H1 (cell line): Measurements from ENCODE around the gene JDP2. TPM values are rescaled to one million over a fixed set of nuclear protein-coding genes. Genes with fewer than 3 reads are reported as not detected.

Experiments used
- CTCF ChIA-PET: fragments of 300-600 bp; sonication (Branson Sonifier 250); formaldehyde crosslinking; loops from one replicate; lab custom pipeline; 2021; ENCODE audit not compliant: partially characterized antibody; lab: Charles Lee
- POLR2A ChIA-PET: fragments of 300-600 bp; sonication (Branson Sonifier 250); formaldehyde crosslinking; loops from one replicate; lab custom pipeline; 2021; ENCODE audit warnings: inconsistent platforms; ENCODE audit not compliant: partially characterized antibody; lab: Charles Lee
- DNase-seq, 2 experiments: peaks; one replicate each; pipeline versions ENCODE4 v3.0.0 to v3.0.0-alpha.2; 2010 to 2022; ENCODE audit warnings: low spot score in 2 of 2, low read depth in 1 of 2, mixed read lengths in 1 of 2
- FAIRE-seq: peaks from 2 replicates; lab custom pipeline; 2011; peaks lifted over from hg19 to GRCh38; lab: Jason Lieb, UNC
- H2AFZ ChIP-seq: 2 replicates; pipeline ENCODE4 v1.8.1; 2012; ENCODE audit warnings: low read length, inconsistent platforms
- H2AK5ac ChIP-seq: 2 replicates; pipeline ENCODE4 v1.6.1; 2013; ENCODE audit warnings: low read depth, low read length
- H2BK120ac ChIP-seq: replicated peaks from 2 replicates; pipeline ENCODE3; 2013; ENCODE audit warnings: low read depth, low read length, inconsistent platforms
- H2BK12ac ChIP-seq: 2 replicates; pipeline ENCODE4 v1.6.1; 2013; ENCODE audit warnings: low read depth, low read length
- H2BK15ac ChIP-seq: 2 replicates; pipeline ENCODE4 v1.6.1; 2013; ENCODE audit warnings: low read length
- H2BK20ac ChIP-seq: 2 replicates; pipeline ENCODE4 v1.6.1; 2013; ENCODE audit warnings: low read length
- H2BK5ac ChIP-seq: 2 replicates; pipeline ENCODE4 v1.6.1; 2013; ENCODE audit warnings: low read depth, low read length
- H3K14ac ChIP-seq: 2 replicates; pipeline ENCODE4 v1.6.1; 2013; ENCODE audit warnings: inconsistent platforms; ENCODE audit not compliant: insufficient read length
- H3K18ac ChIP-seq: 2 replicates; pipeline ENCODE4 v1.6.1; 2013; ENCODE audit warnings: low read length; ENCODE audit errors: extremely low read depth
- H3K23ac ChIP-seq: 2 replicates; pipeline ENCODE4 v1.6.1; 2013; ENCODE audit warnings: inconsistent platforms; ENCODE audit not compliant: insufficient read length
- H3K23me2 ChIP-seq: 2 replicates; pipeline ENCODE4 v1.6.1; 2013; ENCODE audit warnings: low read depth, low read length
- H3K27ac ChIP-seq: 2 replicates; pipeline ENCODE4 v1.6.1; 2011; ENCODE audit warnings: low read depth, low read length, inconsistent platforms
- H3K27me3 ChIP-seq, 4 experiments: replicated peaks in 1 of 4; 1 replicate in 1 of 4; 2 replicates in 3 of 4; pipeline versions ENCODE4 v1.6.1 to v1.8.1; 2011 to 2013; ENCODE audit warnings: low read length in 3 of 4, mild to moderate bottlenecking in 3 of 4, inconsistent platforms in 2 of 4, mixed read lengths in 2 of 4, moderate library complexity in 1 of 4; ENCODE audit not compliant: control insufficient read depth in 3 of 4, insufficient read depth in 3 of 4; ENCODE audit errors: extremely low read depth in 1 of 4
- H3K36me3 ChIP-seq, 4 experiments: 2 replicates each; pipeline versions ENCODE4 v1.6.1 to v1.8.1; 2011 to 2013; ENCODE audit warnings: mild to moderate bottlenecking in 4 of 4, low read length in 3 of 4, moderate library complexity in 2 of 4, control low read depth in 1 of 4, inconsistent platforms in 1 of 4; ENCODE audit not compliant: insufficient read depth in 4 of 4, control insufficient read depth in 2 of 4
- H3K4ac ChIP-seq: replicated peaks from 2 replicates; pipeline ENCODE3; 2013; ENCODE audit warnings: low read length, low read depth, mixed read lengths, inconsistent platforms; ENCODE audit not compliant: insufficient read length
- H3K4me1 ChIP-seq, 4 experiments: replicated peaks in 1 of 4; 1 replicate in 1 of 4; 2 replicates in 3 of 4; pipeline versions ENCODE4 v1.6.1 to v1.8.1; 2011 to 2013; ENCODE audit warnings: low read length in 3 of 4, inconsistent platforms in 2 of 4, mixed read lengths in 1 of 4; ENCODE audit not compliant: insufficient read depth in 4 of 4, control insufficient read depth in 3 of 4
- H3K4me2 ChIP-seq, 2 experiments: 2 replicates each; pipeline versions ENCODE4 v1.6.1 to v1.8.1; 2011 to 2013; ENCODE audit warnings: low read depth in 2 of 2, low read length in 2 of 2, control low read depth in 1 of 2, inconsistent platforms in 1 of 2, mild to moderate bottlenecking in 1 of 2; ENCODE audit not compliant: insufficient read depth in 1 of 2
- H3K4me3 ChIP-seq, 4 experiments: fragments of 200-600, 300-600 bp in 1 of 4; sonication (generic), shearing (Covaris generic), sonication (Bioruptor Twin) in 1 of 4; 2 replicates each; pipeline versions ENCODE4 v1.5.1 to v1.8.1; 2011 to 2016; ENCODE audit warnings: low read length in 4 of 4, low read depth in 3 of 4, control low read depth in 2 of 4, inconsistent platforms in 2 of 4, mild to moderate bottlenecking in 2 of 4, mixed read lengths in 1 of 4, moderate library complexity in 1 of 4; ENCODE audit not compliant: insufficient read depth in 2 of 4; ENCODE audit errors: extremely low read depth in 1 of 4
- H3K56ac ChIP-seq: replicated peaks from 2 replicates; pipeline ENCODE3; 2013; ENCODE audit warnings: low read depth, mild to moderate bottlenecking, mixed read lengths, low read length, inconsistent platforms; ENCODE audit not compliant: insufficient read length
- H3K79me1 ChIP-seq: 2 replicates; pipeline ENCODE4 v1.6.1; 2013; ENCODE audit warnings: low read depth, low read length, control low read depth
- H3K79me2 ChIP-seq, 2 experiments: 2 replicates each; pipeline versions ENCODE4 v1.6.1 to v1.8.1; 2012 to 2013; ENCODE audit warnings: low read length in 2 of 2, mild to moderate bottlenecking in 2 of 2, inconsistent platforms in 1 of 2; ENCODE audit not compliant: insufficient read depth in 2 of 2, control insufficient read depth in 1 of 2
- H3K9ac ChIP-seq, 4 experiments: replicated peaks in 1 of 4; 1 replicate in 1 of 4; 2 replicates in 3 of 4; pipeline versions ENCODE4 v1.6.1 to v1.8.1; 2011 to 2013; ENCODE audit warnings: low read depth in 3 of 4, low read length in 3 of 4, control low read depth in 2 of 4, mild to moderate bottlenecking in 2 of 4, moderate library complexity in 2 of 4, inconsistent platforms in 1 of 4; ENCODE audit errors: extremely low read depth in 1 of 4
- H3K9me3 ChIP-seq, 2 experiments: 2 replicates each; pipeline versions ENCODE4 v1.6.1 to v1.8.1; 2012 to 2013; ENCODE audit warnings: mild to moderate bottlenecking in 2 of 2, moderate library complexity in 2 of 2, control low read depth in 1 of 2, inconsistent platforms in 1 of 2, low read depth in 1 of 2, low read length in 1 of 2, mixed read lengths in 1 of 2; ENCODE audit not compliant: insufficient read depth in 2 of 2
- H4K20me1 ChIP-seq, 2 experiments: replicated peaks in 1 of 2; 2 replicates each; pipeline versions ENCODE3 to v1.8.1; 2011 to 2013; ENCODE audit warnings: inconsistent platforms in 2 of 2, low read length in 2 of 2, mild to moderate bottlenecking in 1 of 2; ENCODE audit not compliant: insufficient read depth in 2 of 2, control insufficient read depth in 1 of 2
- H4K5ac ChIP-seq: 2 replicates; pipeline ENCODE4 v1.6.1; 2013; ENCODE audit warnings: low read length, low read depth, mixed read lengths, inconsistent platforms; ENCODE audit not compliant: insufficient read length
- H4K8ac ChIP-seq: 2 replicates; pipeline ENCODE4 v1.8.0; 2013; ENCODE audit warnings: mild to moderate bottlenecking, moderate library complexity, low read length, inconsistent platforms; ENCODE audit not compliant: insufficient read depth; ENCODE audit errors: extremely low read depth
- H4K91ac ChIP-seq: replicated peaks from 2 replicates; pipeline ENCODE3; 2013; ENCODE audit warnings: low read length, mixed read lengths, inconsistent platforms; ENCODE audit not compliant: insufficient read length
- SAP30 ChIP-seq: fragments of 300-600 bp; sonication (generic); IDR thresholded peaks from 2 replicates; pipeline ENCODE4 v1.7.1; 2012; ENCODE audit warnings: low read length, moderate library complexity, mild to moderate bottlenecking, inconsistent platforms; ENCODE audit not compliant: insufficient read depth, insufficient replicate concordance
- WGBS, 2 experiments: shearing (Covaris generic) in 1 of 2; methylation state at CpG; one replicate each; pipeline versions ENCODE4 v1.1.6 to v1.1.7; 2013 to 2015; ENCODE audit warnings: low lambda C conversion rate in 2 of 2, mixed read lengths in 2 of 2, inconsistent platforms in 1 of 2, low coverage in 1 of 2, missing lambda C conversion rate in 1 of 2; ENCODE audit not compliant: insufficient replicate concordance in 2 of 2, insufficient coverage in 1 of 2, insufficient read length in 1 of 2; ENCODE audit errors: extremely low coverage in 1 of 2, missing lambda C conversion rate in 1 of 2; 5-methylcytosine and 5-hydroxymethylcytosine counted together
- polyA plus RNA-seq, 7 experiments: library from polyadenylated mRNA; depleted of rRNA in 3 of 7; stranded (reverse) in 5 of 7; unstranded in 2 of 7; fragments of >200 nt in 5 of 7; fragments of 200-250 nt in 2 of 7; gene quantifications; 1 replicate in 5 of 7; 2 replicates in 1 of 7; 4 replicates in 1 of 7; pipeline versions ENCODE4 v1.2.1 to v1.2.3, GENCODE V29; 2011 to 2013; ENCODE audit warnings: missing spikeins in 2 of 7, mixed read lengths in 2 of 7
- total RNA-seq: library from RNA; stranded (reverse); fragmentation: NEBNext Ultra II Directional; extraction: Animal tissue kit (Norgen Biotek cat#: 25700); gene quantifications from 2 replicates; pipeline ENCODE4 v1.2.1, GENCODE V29; 2021
- TF ChIP-seq, protein P1 (sequence below): IDR thresholded peaks from 2 replicates; pipeline ENCODE4 v1.6.1; 2011; ENCODE audit warnings: low read length, improper control_type of control experiment

JDP2 gene
- total and polyA plus RNA-seq, 2 of the 8 experiments (the other 6 are each of a cell fraction or from before 2014, with no cell fraction given), result 8.9 to 27.2 TPM

DNA sequence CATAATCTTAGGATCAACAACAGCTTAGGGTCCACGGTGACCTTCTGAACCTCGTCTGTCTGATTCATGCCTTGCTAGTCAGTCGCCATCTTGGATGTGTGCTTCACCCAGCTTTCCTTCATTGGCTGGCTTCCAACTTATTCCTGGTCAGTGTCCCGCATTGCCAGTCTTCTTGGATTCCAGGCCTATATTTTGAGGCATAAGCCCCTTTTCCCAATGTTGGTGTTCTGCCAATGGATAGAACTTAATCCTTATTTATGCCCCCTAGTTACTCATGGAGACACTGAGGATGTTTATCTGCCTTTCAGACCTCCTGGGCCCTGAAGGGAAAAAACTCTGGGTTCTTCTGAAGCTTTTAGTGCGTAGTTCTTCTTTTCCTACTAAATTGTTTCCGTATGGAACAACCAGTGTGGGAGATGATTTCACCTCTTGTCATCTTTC, 5.8 kb downstream of the JDP2 start:
- Histone ChIP-seq H3K4me1 (peaks cover 3 to 23% (median 14%) of the 10 kb centered on the region in 4 experiments), H3K79me2 (peaks cover 0 to 31% of the 10 kb centered on the region in 2 experiments; a peak in 2 of 4 replicates), H2BK12ac (no peak overlapping the region), H3K4me2 (no peak overlapping the region), H3K27me3 (no peaks in the 10 kb centered on the region; a peak in 1 of 7 replicates), H2BK120ac (no peak overlapping the region), H2BK5ac (no peak overlapping the region), H3K27ac (no peak overlapping the region), H2BK15ac (no peak overlapping the region), H3K23me2 (peaks cover 2% of the 10 kb centered on the region; the same call in 1 of the 2 replicates), H4K5ac (no peak overlapping the region), H3K9me3 (no peaks in the 10 kb centered on the region), H3K36me3 (peaks cover 0 to 18% (median 3%) of the 10 kb centered on the region in 4 experiments; a peak in 1 of 8 replicates), H4K91ac (no peak overlapping the region), H2AK5ac (no peak overlapping the region), H4K20me1 (peaks cover 3 to 7% of the 10 kb centered on the region in 2 experiments), H3K9ac (no peak overlapping the region), H2BK20ac (no peak overlapping the region), H3K79me1 (peaks cover 3% of the 10 kb centered on the region; the same call in 1 of the 2 replicates), H3K4ac (no peak overlapping the region), H2AFZ (no peak overlapping the region), H3K14ac (no peak overlapping the region), H3K4me3 (no peak overlapping the region), H3K18ac (no peak overlapping the region), H3K23ac (no peak overlapping the region), H3K56ac (no peak overlapping the region), H4K8ac (no peak overlapping the region)
- DNase-seq, result no peak
- FAIRE-seq, result no peak
- ChIA-PET POLR2A (interaction anchor here (0.6 to 2.9 kb wide), 9 partner anchors 9 to 157 kb away, joined by 3 to 12 read pairs (median 3); no protein-coding TSS in a partner anchor), CTCF (interaction anchor here (1.0 to 3.9 kb wide), 4 partner anchors 9 to 25 kb away, joined by 3 to 27 read pairs (median 10); no protein-coding TSS in a partner anchor)
- TF ChIP-seq, protein P1, sequence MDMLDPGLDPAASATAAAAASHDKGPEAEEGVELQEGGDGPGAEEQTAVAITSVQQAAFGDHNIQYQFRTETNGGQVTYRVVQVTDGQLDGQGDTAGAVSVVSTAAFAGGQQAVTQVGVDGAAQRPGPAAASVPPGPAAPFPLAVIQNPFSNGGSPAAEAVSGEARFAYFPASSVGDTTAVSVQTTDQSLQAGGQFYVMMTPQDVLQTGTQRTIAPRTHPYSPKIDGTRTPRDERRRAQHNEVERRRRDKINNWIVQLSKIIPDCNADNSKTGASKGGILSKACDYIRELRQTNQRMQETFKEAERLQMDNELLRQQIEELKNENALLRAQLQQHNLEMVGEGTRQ, result no peak
- no peak for TF ChIP-seq SAP30
- 93% methylated on average over 6 of the region's 6 CpGs; no CpG with 5 or more reads in 1 of the 2 experiments for WGBS, 2 experiments
